ENCODE measurements around the gene FAM89B. TPM values are rescaled to one million over a fixed set of nuclear protein-coding genes. Genes with fewer than 3 reads are reported as not detected.

FAM89B gene
- total and polyA plus RNA-seq, 2 donors (not counting 1 experiment from before 2014, with no cell fraction given), result 30.4 to 50.2 TPM

DNA sequence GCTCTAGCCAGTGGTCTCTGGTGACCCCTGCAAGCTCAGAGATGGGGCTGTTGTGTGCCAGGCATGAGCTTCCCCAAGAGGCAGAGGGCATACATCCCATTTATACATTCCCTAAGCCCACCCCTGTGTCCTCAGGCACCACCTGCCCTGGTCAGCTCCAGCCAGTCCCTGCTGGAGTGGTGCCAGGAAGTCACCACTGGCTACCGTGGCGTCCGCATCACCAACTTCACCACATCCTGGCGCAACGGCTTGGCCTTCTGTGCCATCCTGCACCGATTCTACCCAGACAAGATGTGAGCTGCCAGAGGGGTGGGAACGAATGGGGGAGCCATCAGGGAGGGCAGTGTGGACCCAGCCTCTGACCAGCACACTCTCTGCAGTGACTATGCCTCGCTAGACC lies 11.8 kb downstream of the FAM89B start:
- H2AFZ ChIP-seq (ENCODE audit: insufficient read depth, low read depth, low read length, poor library complexity, severe bottlenecking), result no peak overlapping the region
- no peak overlapping the region for H3K27ac ChIP-seq (ENCODE audit: low read length in 2 of 2)
- H3K4me3 ChIP-seq (ENCODE audit: control extremely low read depth in 1 of 5, extremely low read depth in 1 of 5, insufficient read depth in 1 of 5, low read depth in 2 of 5, low read length in 4 of 5), result no peak overlapping the region
- POLR2A ChIA-PET, result no interaction called here
- H3K4me1 ChIP-seq (ENCODE audit: control insufficient read depth in 2 of 2, insufficient read depth in 2 of 2, low read length in 2 of 2), result peaks cover 21 to 31% of the 10 kb centered on the region in 2 donors
- 89% methylated on average over 3 of the region's 8 CpGs for WGBS (ENCODE audit: insufficient coverage)
- Mint-ChIP-seq H3K4me3 (no peak overlapping the region), H3K4me1 (peaks cover 31% of the 10 kb centered on the region), H3K27ac (peak overlapping the region; percentile 64), H3K27me3 (no peaks in the 10 kb centered on the region), H3K9me3 (ENCODE audit: insufficient read depth) (no peaks in the 10 kb centered on the region)
- intact Hi-C loops (cut with micrococcal nuclease), result no loop called here
- peaks cover 6 to 51% of the 10 kb centered on the region in 2 experiments for H3K36me3 ChIP-seq (replicated peaks in 1 of 2; ENCODE audit: control extremely low read depth in 1 of 2, control insufficient read depth in 1 of 2, extremely low read depth in 1 of 2, insufficient read depth in 2 of 2, low read length in 1 of 2)
- no peaks in the 10 kb centered on the region for H3K27me3 ChIP-seq (replicated peaks in 1 of 4; ENCODE audit: control extremely low read depth in 1 of 4, control insufficient read depth in 3 of 4, insufficient read depth in 4 of 4, low read length in 3 of 4)
- H3K79me2 ChIP-seq (ENCODE audit: control insufficient read depth, insufficient read depth, low read length), result no peaks in the 10 kb centered on the region
- no peaks in the 10 kb centered on the region for H3K9me3 ChIP-seq (ENCODE audit: control extremely low read depth in 1 of 3, control insufficient read depth in 2 of 3, insufficient read depth in 1 of 3, low read length in 2 of 3)
- no peak overlapping the region for H3K9ac ChIP-seq (ENCODE audit: low read length)
- CTCF ChIA-PET, result interaction anchor here (0.9 to 1.0 kb wide), 2 partner anchors 10 to 13 kb away, joined by 3 to 6 read pairs; no protein-coding TSS in a partner anchor
- ATAC-seq (ENCODE audit: low read depth) (no peak), DNase-seq (no peak)
- TF ChIP-seq, protein P1, sequence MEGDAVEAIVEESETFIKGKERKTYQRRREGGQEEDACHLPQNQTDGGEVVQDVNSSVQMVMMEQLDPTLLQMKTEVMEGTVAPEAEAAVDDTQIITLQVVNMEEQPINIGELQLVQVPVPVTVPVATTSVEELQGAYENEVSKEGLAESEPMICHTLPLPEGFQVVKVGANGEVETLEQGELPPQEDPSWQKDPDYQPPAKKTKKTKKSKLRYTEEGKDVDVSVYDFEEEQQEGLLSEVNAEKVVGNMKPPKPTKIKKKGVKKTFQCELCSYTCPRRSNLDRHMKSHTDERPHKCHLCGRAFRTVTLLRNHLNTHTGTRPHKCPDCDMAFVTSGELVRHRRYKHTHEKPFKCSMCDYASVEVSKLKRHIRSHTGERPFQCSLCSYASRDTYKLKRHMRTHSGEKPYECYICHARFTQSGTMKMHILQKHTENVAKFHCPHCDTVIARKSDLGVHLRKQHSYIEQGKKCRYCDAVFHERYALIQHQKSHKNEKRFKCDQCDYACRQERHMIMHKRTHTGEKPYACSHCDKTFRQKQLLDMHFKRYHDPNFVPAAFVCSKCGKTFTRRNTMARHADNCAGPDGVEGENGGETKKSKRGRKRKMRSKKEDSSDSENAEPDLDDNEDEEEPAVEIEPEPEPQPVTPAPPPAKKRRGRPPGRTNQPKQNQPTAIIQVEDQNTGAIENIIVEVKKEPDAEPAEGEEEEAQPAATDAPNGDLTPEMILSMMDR (IDR thresholded peaks at IDR 0.05), result no peak
- TF ChIP-seq EZH2 (IDR thresholded peaks at IDR 0.05; ENCODE audit: borderline replicate concordance, insufficient read depth, low read depth, low read length, poor library complexity, severe bottlenecking), result no peak
- H3K4me2 ChIP-seq (replicated peaks; ENCODE audit: low read depth, low read length, poor library complexity, severe bottlenecking), result no peak overlapping the region
- peaks cover 9% of the 10 kb centered on the region for H4K20me1 ChIP-seq (ENCODE audit: control insufficient read depth, insufficient read depth, low read length, poor library complexity, severe bottlenecking)

GRCh38 chr11:65584723-65585171 lies 12.4 kb downstream of the FAM89B start:
- Histone ChIP-seq H3K4me3 (ENCODE audit: control extremely low read depth in 1 of 5, extremely low read depth in 1 of 5, insufficient read depth in 1 of 5, low read depth in 2 of 5, low read length in 4 of 5) (no peak overlapping the region), H3K79me2 (ENCODE audit: control insufficient read depth, insufficient read depth, low read length) (no peaks in the 10 kb centered on the region), H3K9ac (ENCODE audit: low read length) (no peak overlapping the region), H3K27me3 (replicated peaks in 1 of 4; ENCODE audit: control extremely low read depth in 1 of 4, control insufficient read depth in 3 of 4, insufficient read depth in 4 of 4, low read length in 3 of 4) (no peaks in the 10 kb centered on the region), H2AFZ (ENCODE audit: insufficient read depth, low read depth, low read length, poor library complexity, severe bottlenecking) (no peak overlapping the region), H4K20me1 (ENCODE audit: control insufficient read depth, insufficient read depth, low read length, poor library complexity, severe bottlenecking) (peaks cover 14% of the 10 kb centered on the region), H3K4me1 (ENCODE audit: control insufficient read depth in 2 of 2, insufficient read depth in 2 of 2, low read length in 2 of 2) (peaks cover 27 to 38% of the 10 kb centered on the region in 2 donors), H3K4me2 (replicated peaks; ENCODE audit: low read depth, low read length, poor library complexity, severe bottlenecking) (no peak overlapping the region), H3K27ac (ENCODE audit: low read length in 2 of 2) (no peak overlapping the region), H3K36me3 (replicated peaks in 1 of 2; ENCODE audit: control extremely low read depth in 1 of 2, control insufficient read depth in 1 of 2, extremely low read depth in 1 of 2, insufficient read depth in 2 of 2, low read length in 1 of 2) (peaks cover 3 to 51% of the 10 kb centered on the region in 2 experiments), H3K9me3 (ENCODE audit: control extremely low read depth in 1 of 3, control insufficient read depth in 2 of 3, insufficient read depth in 1 of 3, low read length in 2 of 3) (no peaks in the 10 kb centered on the region)
- Mint-ChIP-seq H3K27me3 (no peaks in the 10 kb centered on the region), H3K27ac (no peak overlapping the region), H3K4me3 (no peak overlapping the region), H3K9me3 (ENCODE audit: insufficient read depth) (no peaks in the 10 kb centered on the region), H3K4me1 (peaks cover 36% of the 10 kb centered on the region)
- TF ChIP-seq, protein P1 (IDR thresholded peaks at IDR 0.05), result no peak
- TF ChIP-seq EZH2 (IDR thresholded peaks at IDR 0.05; ENCODE audit: borderline replicate concordance, insufficient read depth, low read depth, low read length, poor library complexity, severe bottlenecking), result no peak
- ATAC-seq (ENCODE audit: low read depth) (no peak), DNase-seq (no peak)
- intact Hi-C loops (cut with micrococcal nuclease), result no loop called here
- CTCF ChIA-PET, result no interaction called here
- POLR2A ChIA-PET, result interaction anchor here (1.1 kb wide), 1 partner anchor 163 kb away, joined by 3 read pairs; no protein-coding TSS in a partner anchor
- 97% methylated on average over 46 of the region's 46 CpGs for WGBS (ENCODE audit: insufficient coverage)
